Measurements from ENCODE around the gene RBM47.
"Not testable (repeated sequence)": the region's sequence is repeated elsewhere in the genome, so short reads cannot be mapped to it uniquely, and the experiment has no call there.

Gene RBM47

DNA sequence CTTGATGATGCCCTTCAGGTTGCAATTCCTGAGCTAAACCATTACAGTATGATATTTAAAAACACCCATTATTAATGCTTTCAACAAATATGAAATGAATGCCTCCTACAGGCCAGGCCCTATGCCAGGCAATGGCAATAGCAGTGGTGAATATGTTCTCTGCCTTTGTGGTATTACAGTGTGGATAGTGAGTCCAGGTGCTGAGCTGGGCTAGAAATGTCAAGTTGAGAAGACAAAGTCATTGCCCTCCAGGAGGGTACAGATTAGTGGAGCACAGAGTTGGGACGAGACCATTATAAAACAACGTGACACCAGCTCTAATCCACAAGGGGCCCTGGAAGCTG, 81.9 kb downstream of the RBM47 start:
- no peak overlapping the region for H2BK12ac ChIP-seq (ENCODE audit: low read length in 2 of 2)
- no peak overlapping the region for H3K27ac ChIP-seq (ENCODE audit: low read length, poor library complexity, severe bottlenecking)
- no peak overlapping the region for H2AFZ ChIP-seq (ENCODE audit: low read depth, low read length)
- no peaks in the 10 kb centered on the region for H3K27me3 ChIP-seq (ENCODE audit: control insufficient read depth in 1 of 2, insufficient read depth in 1 of 2, low read length in 2 of 2)
- no peak overlapping the region for H2BK5ac ChIP-seq (ENCODE audit: low read depth, low read length, poor library complexity, severe bottlenecking)
- H3K9me3 ChIP-seq (ENCODE audit: control insufficient read depth, low read length) = peaks cover 5% of the 10 kb centered on the region
- no peak overlapping the region for H3K4ac ChIP-seq (ENCODE audit: low read depth in 1 of 2, low read length in 2 of 2)
- H3K23ac ChIP-seq (ENCODE audit: low read length in 2 of 2) = no peak overlapping the region
- no peak overlapping the region for H4K8ac ChIP-seq (ENCODE audit: low read length)
- DNase-seq = no peak
- no peak overlapping the region for H3K4me2 ChIP-seq (ENCODE audit: low read length, poor library complexity, severe bottlenecking)
- no peak overlapping the region for H2BK15ac ChIP-seq (ENCODE audit: low read depth, poor library complexity, severe bottlenecking)
- H3K4me1 ChIP-seq (ENCODE audit: control insufficient read depth, insufficient read depth, low read depth, low read length) = peaks cover 6% of the 10 kb centered on the region
- H3K79me1 ChIP-seq (replicated peaks; ENCODE audit: low read length, poor library complexity, severe bottlenecking) = peaks cover 3% of the 10 kb centered on the region
- H2BK120ac ChIP-seq (ENCODE audit: low read depth, low read length) = no peak overlapping the region
- no peak overlapping the region for H3K4me3 ChIP-seq (ENCODE audit: insufficient read depth in 1 of 2, low read depth in 1 of 2, low read length in 2 of 2)
- H3K9ac ChIP-seq (ENCODE audit: low read length) = no peak overlapping the region
- H3K14ac ChIP-seq (ENCODE audit: low read length in 2 of 2) = no peak overlapping the region
- H2AK5ac ChIP-seq (ENCODE audit: low read length, severe bottlenecking) = no peak overlapping the region
- H3K18ac ChIP-seq (ENCODE audit: low read depth in 1 of 2, low read length in 2 of 2) = no peak overlapping the region
- H3K36me3 ChIP-seq (ENCODE audit: control insufficient read depth in 1 of 2, insufficient read depth in 2 of 2, low read depth in 1 of 2, low read length in 2 of 2) = no peaks in the 10 kb centered on the region
- 97% methylated on average over 2 of the region's 2 CpGs for WGBS
- H4K91ac ChIP-seq (ENCODE audit: low read length) = no peak overlapping the region

DNA sequence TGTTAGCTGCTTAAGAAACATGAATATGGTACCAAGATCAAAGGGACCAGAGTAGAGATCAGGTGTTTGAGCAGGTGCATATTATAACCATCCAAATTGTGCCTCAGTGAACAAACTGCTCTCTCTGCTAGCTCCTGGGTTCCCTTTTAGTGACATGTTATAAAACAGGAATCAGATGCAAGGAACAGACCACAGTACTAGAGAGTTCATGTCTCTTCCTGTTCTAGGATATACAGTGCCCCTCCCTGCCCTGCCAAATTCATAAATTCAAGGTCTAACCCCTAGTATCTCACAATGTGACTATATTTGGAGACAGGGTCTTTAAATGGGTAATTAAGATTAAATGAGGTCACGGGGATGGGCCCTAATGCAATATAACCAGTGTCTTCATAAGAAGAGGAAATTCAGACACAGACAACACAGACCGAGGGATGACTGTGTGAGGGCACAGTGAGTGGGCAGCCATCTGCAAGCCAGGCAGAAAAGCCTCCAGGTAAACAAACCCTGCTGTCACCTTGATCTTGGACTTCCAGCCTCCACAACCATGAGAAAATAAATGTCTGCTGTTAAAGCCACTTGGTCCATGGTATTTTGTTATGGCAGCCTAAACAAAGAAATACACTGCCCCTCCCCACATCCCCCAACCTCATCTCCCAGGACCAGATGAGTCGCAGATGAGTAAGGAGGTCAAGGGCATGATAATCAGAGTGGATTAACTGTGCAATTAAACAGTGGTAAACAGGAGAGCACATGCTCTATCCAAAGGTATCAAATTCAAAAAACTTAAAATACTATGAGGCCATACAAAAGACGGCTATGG, 82.5 kb downstream of the RBM47 start:
- Histone ChIP-seq H3K4ac (ENCODE audit: low read depth in 1 of 2, low read length in 2 of 2) (no peak overlapping the region), H3K14ac (ENCODE audit: low read length in 2 of 2) (no peak overlapping the region), H3K27me3 (ENCODE audit: control insufficient read depth in 1 of 2, insufficient read depth in 1 of 2, low read length in 2 of 2) (no peaks in the 10 kb centered on the region), H3K9ac (ENCODE audit: low read length) (no peak overlapping the region), H3K4me1 (ENCODE audit: control insufficient read depth, insufficient read depth, low read depth, low read length) (peaks cover 3% of the 10 kb centered on the region), H2BK5ac (ENCODE audit: low read depth, low read length, poor library complexity, severe bottlenecking) (no peak overlapping the region), H2BK120ac (ENCODE audit: low read depth, low read length) (no peak overlapping the region), H3K23ac (ENCODE audit: low read length in 2 of 2) (no peak overlapping the region), H4K91ac (ENCODE audit: low read length) (no peak overlapping the region), H3K79me1 (replicated peaks; ENCODE audit: low read length, poor library complexity, severe bottlenecking) (peaks cover 3% of the 10 kb centered on the region), H3K4me3 (ENCODE audit: insufficient read depth in 1 of 2, low read depth in 1 of 2, low read length in 2 of 2) (no peak overlapping the region), H3K18ac (ENCODE audit: low read depth in 1 of 2, low read length in 2 of 2) (no peak overlapping the region), H2BK15ac (ENCODE audit: low read depth, poor library complexity, severe bottlenecking) (no peak overlapping the region), H3K4me2 (ENCODE audit: low read length, poor library complexity, severe bottlenecking) (no peak overlapping the region), H4K8ac (ENCODE audit: low read length) (no peak overlapping the region), H2AK5ac (ENCODE audit: low read length, severe bottlenecking) (no peak overlapping the region), H3K36me3 (ENCODE audit: control insufficient read depth in 1 of 2, insufficient read depth in 2 of 2, low read depth in 1 of 2, low read length in 2 of 2) (no peaks in the 10 kb centered on the region), H3K9me3 (ENCODE audit: control insufficient read depth, low read length) (peaks cover 5% of the 10 kb centered on the region), H2AFZ (ENCODE audit: low read depth, low read length) (no peak overlapping the region), H3K27ac (ENCODE audit: low read length, poor library complexity, severe bottlenecking) (no peak overlapping the region), H2BK12ac (ENCODE audit: low read length in 2 of 2) (no peak overlapping the region)
- no peak for DNase-seq
- WGBS = 82% methylated on average over 3 of the region's 4 CpGs

DNA sequence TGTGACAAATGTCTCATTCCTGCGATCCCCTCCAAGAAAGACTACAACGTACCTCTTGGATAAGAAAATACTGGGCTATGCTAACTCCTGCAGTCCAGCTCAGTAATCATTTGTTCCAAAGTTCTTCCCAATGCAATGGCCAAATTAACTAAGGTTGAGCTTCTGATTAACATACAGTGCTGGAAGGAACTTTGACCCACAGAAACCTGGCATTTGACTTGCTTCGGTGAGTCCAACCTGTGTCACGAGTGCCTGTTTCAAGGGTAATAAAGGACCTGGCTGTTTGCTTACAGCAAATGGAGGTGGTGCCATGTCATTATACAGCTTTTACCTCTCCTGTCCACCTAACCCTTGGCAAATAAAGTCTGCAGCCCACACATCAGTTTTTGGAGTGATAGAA, 83.2 kb downstream of the RBM47 start:
- Histone ChIP-seq H3K18ac (ENCODE audit: low read depth in 1 of 2, low read length in 2 of 2) (no peak overlapping the region), H4K91ac (ENCODE audit: low read length) (no peak overlapping the region), H2BK5ac (ENCODE audit: low read depth, low read length, poor library complexity, severe bottlenecking) (no peak overlapping the region), H2BK15ac (ENCODE audit: low read depth, poor library complexity, severe bottlenecking) (no peak overlapping the region), H3K4me2 (ENCODE audit: low read length, poor library complexity, severe bottlenecking) (no peak overlapping the region), H2AFZ (ENCODE audit: low read depth, low read length) (no peak overlapping the region), H3K23ac (ENCODE audit: low read length in 2 of 2) (no peak overlapping the region), H3K27ac (ENCODE audit: low read length, poor library complexity, severe bottlenecking) (no peak overlapping the region), H2BK120ac (ENCODE audit: low read depth, low read length) (no peak overlapping the region), H2BK12ac (ENCODE audit: low read length in 2 of 2) (no peak overlapping the region), H4K8ac (ENCODE audit: low read length) (no peak overlapping the region), H3K27me3 (ENCODE audit: control insufficient read depth in 1 of 2, insufficient read depth in 1 of 2, low read length in 2 of 2) (no peaks in the 10 kb centered on the region), H2AK5ac (ENCODE audit: low read length, severe bottlenecking) (no peak overlapping the region), H3K9me3 (ENCODE audit: control insufficient read depth, low read length) (peaks cover 5% of the 10 kb centered on the region), H3K4me3 (ENCODE audit: insufficient read depth in 1 of 2, low read depth in 1 of 2, low read length in 2 of 2) (no peak overlapping the region), H3K4me1 (ENCODE audit: control insufficient read depth, insufficient read depth, low read depth, low read length) (peaks cover 3% of the 10 kb centered on the region), H3K4ac (ENCODE audit: low read depth in 1 of 2, low read length in 2 of 2) (no peak overlapping the region), H3K79me1 (replicated peaks; ENCODE audit: low read length, poor library complexity, severe bottlenecking) (peaks cover 3% of the 10 kb centered on the region), H3K14ac (ENCODE audit: low read length in 2 of 2) (no peak overlapping the region), H3K36me3 (ENCODE audit: control insufficient read depth in 1 of 2, insufficient read depth in 2 of 2, low read depth in 1 of 2, low read length in 2 of 2) (no peaks in the 10 kb centered on the region), H3K9ac (ENCODE audit: low read length) (no peak overlapping the region)
- DNase-seq = no peak
- WGBS = over 99% methylated on average over 4 of the region's 4 CpGs

- not testable (repeated sequence) for H3K27ac ChIP-seq (ENCODE audit: low read length, poor library complexity, severe bottlenecking); H2BK12ac ChIP-seq (ENCODE audit: low read length in 2 of 2); H3K36me3 ChIP-seq (ENCODE audit: control insufficient read depth in 1 of 2, insufficient read depth in 2 of 2, low read depth in 1 of 2, low read length in 2 of 2); H3K79me1 ChIP-seq (replicated peaks; ENCODE audit: low read length, poor library complexity, severe bottlenecking); H3K9me3 ChIP-seq (ENCODE audit: control insufficient read depth, low read length); H3K4me3 ChIP-seq (ENCODE audit: insufficient read depth in 1 of 2, low read depth in 1 of 2, low read length in 2 of 2); H4K8ac ChIP-seq (ENCODE audit: low read length); H2AK5ac ChIP-seq (ENCODE audit: low read length, severe bottlenecking); H2AFZ ChIP-seq (ENCODE audit: low read depth, low read length); H3K4me2 ChIP-seq (ENCODE audit: low read length, poor library complexity, severe bottlenecking); H2BK5ac ChIP-seq (ENCODE audit: low read depth, low read length, poor library complexity, severe bottlenecking); H3K14ac ChIP-seq (ENCODE audit: low read length in 2 of 2); H3K4me1 ChIP-seq (ENCODE audit: control insufficient read depth, insufficient read depth, low read depth, low read length); H3K23ac ChIP-seq (ENCODE audit: low read length in 2 of 2); H2BK15ac ChIP-seq (ENCODE audit: low read depth, poor library complexity, severe bottlenecking); H2BK120ac ChIP-seq (ENCODE audit: low read depth, low read length); H3K9ac ChIP-seq (ENCODE audit: low read length); H3K27me3 ChIP-seq (ENCODE audit: control insufficient read depth in 1 of 2, insufficient read depth in 1 of 2, low read length in 2 of 2); DNase-seq; H3K4ac ChIP-seq (ENCODE audit: low read depth in 1 of 2, low read length in 2 of 2); H4K91ac ChIP-seq (ENCODE audit: low read length); H3K18ac ChIP-seq (ENCODE audit: low read depth in 1 of 2, low read length in 2 of 2)
- 100% methylated on average over 1 of the region's 6 CpGs for WGBS
Measured at GRCh38 chr4:40545487-40545886, 84.2 kb downstream of the RBM47 start.
